Thoracic aorta (tissue), 2 donors: Measurements from ENCODE around the gene DOK3. TPM values are rescaled to one million over a fixed set of nuclear protein-coding genes. Genes with fewer than 3 reads are reported as not detected.

Source experiments
- ATAC-seq: fragments of 150-250 bp; one replicate; pipeline ENCODE4 v1.8.0; 2017; ENCODE audit warnings: low read depth; ENCODE audit not compliant: insufficient number of reproducible peaks, low FRiP score
- DNase-seq: peaks from one replicate; pipeline ENCODE4 v3.0.0-alpha.2; 2020; ENCODE audit warnings: low spot score
- H3K27ac ChIP-seq, 2 donors: fragments of 200-600 bp; sonication (generic); 1 replicate in 1 of 2; 2 replicates in 1 of 2; pipeline ENCODE4 v1.5.1; 2016; ENCODE audit warnings: mild to moderate bottlenecking in 2 of 2, moderate library complexity in 2 of 2
- H3K27me3 ChIP-seq: fragments of 200-600 bp; sonication (generic); replicated peaks from 2 replicates; pipeline ENCODE4 v1.6.0; 2016; ENCODE audit warnings: mild to moderate bottlenecking; ENCODE audit not compliant: insufficient read depth
- H3K36me3 ChIP-seq: fragments of 200-600 bp; sonication (generic); one replicate; pipeline ENCODE4 v1.5.1; 2016
- H3K4me1 ChIP-seq, 2 donors: fragments of 200-600 bp; sonication (generic); 1 replicate in 1 of 2; 2 replicates in 1 of 2; pipeline versions ENCODE4 v1.5.1 to v1.6.0; 2016; ENCODE audit warnings: low read depth in 2 of 2, mild to moderate bottlenecking in 1 of 2; ENCODE audit not compliant: control insufficient read depth in 1 of 2
- H3K4me3 ChIP-seq: fragments of 200-600 bp; sonication (generic); 2 replicates; pipeline ENCODE4 v1.5.1; 2016; ENCODE audit warnings: mild to moderate bottlenecking
- H3K9me3 ChIP-seq: fragments of 200-600 bp; sonication (generic); 2 replicates; pipeline ENCODE4 v1.5.1; 2016
- CTCF ChIP-seq: fragments of 200-600 bp; sonication (generic); IDR thresholded peaks from one replicate; pipeline ENCODE4 v1.5.1; 2019; ENCODE audit warnings: antibody characterized with exemption
- total RNA-seq, 2 donors: library from RNA; depleted of rRNA; stranded (reverse); fragments of >200 nt; gene quantifications; one replicate each; pipeline versions ENCODE4 v1.1.0 to v1.2.3, GENCODE V29; 2016

DOK3 gene
- total RNA-seq, 2 donors from 2014 or later: 20.5 to 35.6 TPM

GRCh38 chr5:177520271-177520670, 10.6 kb upstream of the DOK3 start:
- Histone ChIP-seq H3K4me3 (no peak overlapping the region), H3K36me3 (peaks cover 49% of the 10 kb centered on the region), H3K4me1 (peaks cover 10 to 11% of the 10 kb centered on the region in 2 donors), H3K27ac (no peak overlapping the region), H3K27me3 (no peaks in the 10 kb centered on the region), H3K9me3 (no peaks in the 10 kb centered on the region)
- ATAC-seq (no peak), DNase-seq (no peak)
- no peak for TF ChIP-seq CTCF

- Histone ChIP-seq H3K4me3 (no peak overlapping the region), H3K36me3 (peaks cover 50% of the 10 kb centered on the region), H3K9me3 (no peaks in the 10 kb centered on the region), H3K27ac (no peak overlapping the region), H3K27me3 (no peaks in the 10 kb centered on the region), H3K4me1 (peaks cover 10 to 14% of the 10 kb centered on the region in 2 donors)
- ATAC-seq (no peak), DNase-seq (no peak)
- no peak for TF ChIP-seq CTCF
Observed at GRCh38 chr5:177519463-177520235, 10.0 kb upstream of the DOK3 start.

GRCh38 chr5:177516601-177517568, 7.3 kb upstream of the DOK3 start, which contains the start of gene DDX41:
TSS of gene DDX41 (minus strand) at chr5:177516961. CDS start at chr5:177516945, 16 bp downstream.
- peak; percentile 86 for ATAC-seq
- Histone ChIP-seq H3K36me3 (peaks cover 56% of the 10 kb centered on the region), H3K27ac (peak within 1 kb of the TSS; percentile 64 to 78), H3K4me3 (peak within 1 kb of the TSS; percentile 88), H3K9me3 (no peaks in the 10 kb centered on the region), H3K27me3 (no peaks in the 10 kb centered on the region), H3K4me1 (peaks cover 10 to 14% of the 10 kb centered on the region in 2 donors)
- DNase-seq: peak; percentile 94
- TF ChIP-seq CTCF: no peak

GRCh38 chr5:177515580-177515979, 6.0 kb upstream of the DOK3 start:
- H3K27me3 ChIP-seq: no peaks in the 10 kb centered on the region
- no peak for DNase-seq
- TF ChIP-seq CTCF: no peak
- peaks cover 10 to 14% of the 10 kb centered on the region in 2 donors for H3K4me1 ChIP-seq
- H3K36me3 ChIP-seq: peaks cover 55% of the 10 kb centered on the region
- H3K4me3 ChIP-seq: peak overlapping the region; percentile 88
- no peak for ATAC-seq
- no peak overlapping the region for H3K27ac ChIP-seq
- H3K9me3 ChIP-seq: no peaks in the 10 kb centered on the region

GRCh38 chr5:177514541-177514940, 4.9 kb upstream of the DOK3 start:
- no peak for ATAC-seq

More at GRCh38 chr5:177514541-177514940, 4.9 kb upstream of the DOK3 start:
- Histone ChIP-seq H3K36me3 (peaks cover 45% of the 10 kb centered on the region), H3K27me3 (no peaks in the 10 kb centered on the region), H3K27ac (no peak overlapping the region), H3K4me3 (no peak overlapping the region), H3K9me3 (no peaks in the 10 kb centered on the region), H3K4me1 (peaks cover 10 to 14% of the 10 kb centered on the region in 2 donors)
- TF ChIP-seq CTCF: no peak
- DNase-seq: no peak
